Testis (tissue), 3 donors: ENCODE measurements around the gene JAGN1. TPM values are rescaled to one million over a fixed set of nuclear protein-coding genes. Genes with fewer than 3 reads are reported as not detected.
"Not testable (repeated sequence)": the region's sequence is repeated elsewhere in the genome, so short reads cannot be mapped to it uniquely, and the experiment has no call there.

Source experiments
- DNase-seq: peaks from one replicate; pipeline ENCODE4 v3.0.0-alpha.2; 2019
- H3K27ac ChIP-seq, 2 donors: fragments of 200-600 bp; sonication (generic); one replicate each; pipeline ENCODE4 v1.5.1; 2019
- H3K27me3 ChIP-seq: fragments of 200-600 bp; sonication (generic); one replicate; pipeline ENCODE4 v1.5.1; 2019
- H3K36me3 ChIP-seq: fragments of 200-600 bp; sonication (generic); one replicate; pipeline ENCODE4 v1.5.1; 2017; ENCODE audit warnings: low read depth; ENCODE audit errors: missing control alignments
- H3K4me1 ChIP-seq: fragments of 200-600 bp; sonication (generic); one replicate; pipeline ENCODE4 v1.5.1; 2019
- H3K4me3 ChIP-seq, 2 donors: fragments of 200-600 bp; sonication (generic); one replicate each; pipeline ENCODE4 v1.5.1; 2017 to 2019
- H3K9me3 ChIP-seq: fragments of 200-600 bp; sonication (generic); one replicate; pipeline ENCODE4 v1.5.1; 2017
- CTCF ChIP-seq, 3 experiments: fragments of 450-650 bp in 2 of 3; fragments of 200-600 bp in 1 of 3; sonication (generic) in 1 of 3; IDR thresholded peaks; one replicate each; pipeline ENCODE4 v1.5.1; 2016 to 2019; ENCODE audit warnings: antibody characterized with exemption in 3 of 3, mild to moderate bottlenecking in 2 of 3, moderate library complexity in 1 of 3
- POLR2A ChIP-seq: fragments of 450-650 bp; IDR thresholded peaks from one replicate; pipeline ENCODE4 v1.6.1; 2017; ENCODE audit warnings: antibody characterized with exemption, mild to moderate bottlenecking, moderate library complexity
- WGBS, 2 donors: methylation state at CpG; one replicate each; pipeline ENCODE4 v1.1.5; 2018; 5-methylcytosine and 5-hydroxymethylcytosine counted together
- intact Hi-C: fragments of 100-400 bp; cut with DNase I; formaldehyde crosslinking; loops from one replicate; pipeline ENCODE4 v1.15.1; 2023; ENCODE audit warnings: low total_unique reads
- polyA plus RNA-seq: library from polyadenylated mRNA; stranded (reverse); fragments of 350-450 nt; fragmentation: Illumina TruSeq; extraction: RNeasy Lipid Tissue Mini Kit (QIAGEN cat#74804); gene quantifications from one replicate; pipeline ENCODE4 v1.2.3, GENCODE V29; 2014; ENCODE audit warnings: low read depth, low replicate concordance; ENCODE audit not compliant: insufficient read depth
- total RNA-seq, 2 donors: library from RNA; depleted of rRNA; stranded (reverse); fragments of >200 nt; gene quantifications; one replicate each; pipeline ENCODE4 v1.2.3, GENCODE V29; 2016

The JAGN1 gene
- total and polyA plus RNA-seq, 3 donors from 2014 or later: 33.3 to 39.8 (median 36.0) TPM

GRCh38 chr3:9869955-9870354 lies 20.5 kb upstream of the JAGN1 start:
- intact Hi-C loops: no loop called here
- WGBS, 2 donors: 80 to 88% methylated on average over 4 to 5 of the region's 5 CpGs

GRCh38 chr3:9870978-9871377 lies 19.4 kb upstream of the JAGN1 start:
- Histone ChIP-seq H3K36me3 (no peaks in the 10 kb centered on the region), H3K9me3 (no peaks in the 10 kb centered on the region), H3K27ac (no peak overlapping the region), H3K4me1 (no peaks in the 10 kb centered on the region), H3K27me3 (no peaks in the 10 kb centered on the region), H3K4me3 (no peak overlapping the region)
- intact Hi-C loops: no loop called here
- TF ChIP-seq CTCF (IDR thresholded peaks at IDR 0.05) (no peak), POLR2A (no peak)
- no peak for DNase-seq
- WGBS, 2 donors: 100% methylated on average over 1 of the region's 1 CpG

More at GRCh38 chr3:9869955-9870354, 20.5 kb upstream of the JAGN1 start:
- DNase-seq: no peak
- no peak overlapping the region for H3K4me3 ChIP-seq
- no peak overlapping the region for H3K27ac ChIP-seq
- H3K36me3 ChIP-seq: no peaks in the 10 kb centered on the region
- H3K4me1 ChIP-seq: peaks cover 8% of the 10 kb centered on the region
- H3K9me3 ChIP-seq: no peaks in the 10 kb centered on the region
- no peak for TF ChIP-seq CTCF (IDR thresholded peaks at IDR 0.05)
- no peak for TF ChIP-seq POLR2A
- H3K27me3 ChIP-seq: no peaks in the 10 kb centered on the region

GRCh38 chr3:9872067-9872466 lies 18.3 kb upstream of the JAGN1 start:
- intact Hi-C loops, H3K27ac ChIP-seq, DNase-seq, H3K4me3 ChIP-seq, H3K27me3 ChIP-seq, H3K9me3 ChIP-seq, H3K36me3 ChIP-seq, H3K4me1 ChIP-seq: not testable (repeated sequence)
- whole genome bisulfite sequencing, 2 donors: 90 to 91% methylated on average over 5 of the region's 5 CpGs

GRCh38 chr3:9875448-9875847 lies 15.0 kb upstream of the JAGN1 start:
- H3K27ac ChIP-seq: no peak overlapping the region
- no peak for DNase-seq
- H3K36me3 ChIP-seq: no peaks in the 10 kb centered on the region
- TF ChIP-seq CTCF (IDR thresholded peaks at IDR 0.05) (no peak), POLR2A (no peak)
- no peaks in the 10 kb centered on the region for H3K4me1 ChIP-seq
- intact Hi-C loops: no loop called here
- no peak overlapping the region for H3K4me3 ChIP-seq
- no peaks in the 10 kb centered on the region for H3K27me3 ChIP-seq
- H3K9me3 ChIP-seq: no peaks in the 10 kb centered on the region

GRCh38 chr3:9876255-9876654 lies 14.2 kb upstream of the JAGN1 start:
- H3K4me1 ChIP-seq, DNase-seq, H3K36me3 ChIP-seq, H3K27me3 ChIP-seq, intact Hi-C loops, H3K4me3 ChIP-seq, H3K9me3 ChIP-seq, H3K27ac ChIP-seq: not testable (repeated sequence)
- 79 to 96% methylated on average over 2 to 4 of the region's 4 CpGs for WGBS, 2 donors

GRCh38 chr3:9876991-9877390 lies 13.4 kb upstream of the JAGN1 start:
- Histone ChIP-seq H3K36me3 (no peaks in the 10 kb centered on the region), H3K4me3 (no peak overlapping the region), H3K4me1 (no peaks in the 10 kb centered on the region), H3K27ac (no peak overlapping the region), H3K9me3 (no peaks in the 10 kb centered on the region), H3K27me3 (no peaks in the 10 kb centered on the region)
- TF ChIP-seq CTCF (IDR thresholded peaks at IDR 0.05): no peak
- TF ChIP-seq POLR2A: no peak
- intact Hi-C loops: no loop called here
- no peak for DNase-seq
- 95 to 96% methylated on average over 8 to 12 of the region's 12 CpGs for WGBS, 2 donors
